OCI-LY1 (cell line): ENCODE measurements around the gene RYR1.
"Not testable (repeated sequence)": the region's sequence is repeated elsewhere in the genome, so short reads cannot be mapped to it uniquely, and the experiment has no call there.

ENCODE experiments used
- H2AFZ ChIP-seq: fragments of 200-600 bp; sonication (generic), shearing (Covaris generic); 2 replicates; pipeline ENCODE4 v1.6.0; 2014; ENCODE audit warnings: antibody characterized with exemption, mild to moderate bottlenecking, low read length
- H3F3A ChIP-seq: fragments of 200-600 bp; sonication (generic), shearing (Covaris generic); 2 replicates; pipeline ENCODE4 v1.6.0; 2014; ENCODE audit warnings: mild to moderate bottlenecking, antibody characterized with exemption, low read length, moderate library complexity; ENCODE audit not compliant: insufficient read depth
- H3K27ac ChIP-seq: fragments of 200-600 bp; sonication (generic); 2 replicates; pipeline ENCODE4 v1.5.1; 2014; ENCODE audit warnings: low read length, mixed run types, mild to moderate bottlenecking, low read depth; ENCODE audit not compliant: poor library complexity, severe bottlenecking
- H3K27me3 ChIP-seq: fragments of 200-600 bp; sonication (generic); 2 replicates; pipeline ENCODE4 v1.6.0; 2014; ENCODE audit warnings: antibody characterized with exemption, mild to moderate bottlenecking, low read length, moderate library complexity; ENCODE audit not compliant: insufficient read depth
- H3K36me3 ChIP-seq: fragments of 200-600 bp; sonication (generic); 2 replicates; pipeline ENCODE4 v1.6.1; 2014; ENCODE audit warnings: mild to moderate bottlenecking, antibody characterized with exemption, low read length, moderate library complexity, mixed read lengths; ENCODE audit not compliant: insufficient read depth
- H3K4me1 ChIP-seq: fragments of 200-600 bp; sonication (generic); 2 replicates; pipeline ENCODE4 v1.5.1; 2014; ENCODE audit warnings: mild to moderate bottlenecking, low read length, moderate library complexity; ENCODE audit not compliant: insufficient read depth, severe bottlenecking
- H3K4me2 ChIP-seq: fragments of 200-600 bp; sonication (generic), shearing (Covaris generic); 2 replicates; pipeline ENCODE4 v1.6.1; 2014; ENCODE audit warnings: low read length
- H3K4me3 ChIP-seq: fragments of 200-600 bp; sonication (generic); 2 replicates; pipeline ENCODE4 v1.5.1; 2014; ENCODE audit warnings: low read length, low read depth, mild to moderate bottlenecking, mixed read lengths; ENCODE audit not compliant: poor library complexity, severe bottlenecking
- H3K79me2 ChIP-seq: fragments of 200-600 bp; shearing (Covaris generic); 2 replicates; pipeline ENCODE4 v1.6.1; 2016; ENCODE audit warnings: mixed run types, low read length, mixed read lengths; ENCODE audit not compliant: insufficient read depth
- H3K9ac ChIP-seq: fragments of 200-600 bp; sonication (generic), shearing (Covaris generic); 2 replicates; pipeline ENCODE4 v1.6.1; 2014; ENCODE audit warnings: mild to moderate bottlenecking, low read length, mixed read lengths
- H3K9me2 ChIP-seq: fragments of 200-600 bp; sonication (generic), shearing (Covaris generic); 2 replicates; pipeline ENCODE4 v1.6.1; 2014; ENCODE audit warnings: low read depth, mild to moderate bottlenecking, low read length, mixed read lengths
- H3K9me3 ChIP-seq: fragments of 200-600 bp; shearing (Covaris generic); 2 replicates; pipeline ENCODE4 v1.6.1; 2014; ENCODE audit warnings: low read length, mixed read lengths
- H4K20me1 ChIP-seq: fragments of 200-600 bp; sonication (generic), shearing (Covaris generic); 2 replicates; pipeline ENCODE4 v1.6.0; 2016; ENCODE audit warnings: mild to moderate bottlenecking, low read length; ENCODE audit not compliant: insufficient read depth
- EZH2 ChIP-seq: fragments of 200-600 bp; sonication (generic), shearing (Covaris generic); IDR thresholded peaks from 2 replicates; pipeline ENCODE4 v1.8.0; 2017; ENCODE audit warnings: borderline replicate concordance, mixed run types, mild to moderate bottlenecking, antibody characterized with exemption, low read length, moderate library complexity, mixed read lengths
- TF ChIP-seq, protein P1 (sequence below): fragments of 200-600 bp; sonication (generic), shearing (Covaris generic); IDR thresholded peaks from 2 replicates; pipeline ENCODE4 v1.5.1; 2017; ENCODE audit warnings: mild to moderate bottlenecking, antibody characterized with exemption, low read length, moderate library complexity, mixed read lengths

RYR1 gene

DNA sequence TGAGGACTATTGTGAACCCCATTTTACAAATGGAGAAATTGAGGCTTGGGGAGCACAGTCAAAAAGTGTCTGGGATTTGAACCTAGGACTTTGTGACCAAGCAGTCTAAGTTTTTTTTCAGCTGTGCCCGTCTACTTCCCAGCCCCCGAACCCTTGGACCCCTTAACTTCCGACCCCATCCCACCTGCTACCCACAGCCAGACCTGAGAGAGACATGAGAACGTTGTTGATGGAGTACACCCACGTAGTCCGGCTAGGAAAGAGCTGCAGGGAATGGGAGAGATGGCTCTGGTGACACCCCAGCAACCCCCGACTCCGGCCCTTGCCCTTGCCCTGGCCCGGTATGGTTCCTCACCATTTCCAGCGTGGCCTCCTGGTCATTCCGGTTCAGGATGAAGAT, 166.2 kb downstream of the RYR1 start:
- Histone ChIP-seq H3K4me1 (no peaks in the 10 kb centered on the region), H3K27me3 (no peaks in the 10 kb centered on the region), H3F3A (no peaks in the 10 kb centered on the region), H3K4me3 (no peak overlapping the region), H3K36me3 (peaks cover 61% of the 10 kb centered on the region), H3K27ac (no peak overlapping the region), H2AFZ (no peak overlapping the region), H3K9ac (no peak overlapping the region), H3K4me2 (no peak overlapping the region), H4K20me1 (no peaks in the 10 kb centered on the region), H3K9me3 (no peaks in the 10 kb centered on the region), H3K9me2 (no peaks in the 10 kb centered on the region), H3K79me2 (no peaks in the 10 kb centered on the region)
- TF ChIP-seq, protein P1, sequence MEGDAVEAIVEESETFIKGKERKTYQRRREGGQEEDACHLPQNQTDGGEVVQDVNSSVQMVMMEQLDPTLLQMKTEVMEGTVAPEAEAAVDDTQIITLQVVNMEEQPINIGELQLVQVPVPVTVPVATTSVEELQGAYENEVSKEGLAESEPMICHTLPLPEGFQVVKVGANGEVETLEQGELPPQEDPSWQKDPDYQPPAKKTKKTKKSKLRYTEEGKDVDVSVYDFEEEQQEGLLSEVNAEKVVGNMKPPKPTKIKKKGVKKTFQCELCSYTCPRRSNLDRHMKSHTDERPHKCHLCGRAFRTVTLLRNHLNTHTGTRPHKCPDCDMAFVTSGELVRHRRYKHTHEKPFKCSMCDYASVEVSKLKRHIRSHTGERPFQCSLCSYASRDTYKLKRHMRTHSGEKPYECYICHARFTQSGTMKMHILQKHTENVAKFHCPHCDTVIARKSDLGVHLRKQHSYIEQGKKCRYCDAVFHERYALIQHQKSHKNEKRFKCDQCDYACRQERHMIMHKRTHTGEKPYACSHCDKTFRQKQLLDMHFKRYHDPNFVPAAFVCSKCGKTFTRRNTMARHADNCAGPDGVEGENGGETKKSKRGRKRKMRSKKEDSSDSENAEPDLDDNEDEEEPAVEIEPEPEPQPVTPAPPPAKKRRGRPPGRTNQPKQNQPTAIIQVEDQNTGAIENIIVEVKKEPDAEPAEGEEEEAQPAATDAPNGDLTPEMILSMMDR, result no peak
- TF ChIP-seq EZH2, result no peak

DNA sequence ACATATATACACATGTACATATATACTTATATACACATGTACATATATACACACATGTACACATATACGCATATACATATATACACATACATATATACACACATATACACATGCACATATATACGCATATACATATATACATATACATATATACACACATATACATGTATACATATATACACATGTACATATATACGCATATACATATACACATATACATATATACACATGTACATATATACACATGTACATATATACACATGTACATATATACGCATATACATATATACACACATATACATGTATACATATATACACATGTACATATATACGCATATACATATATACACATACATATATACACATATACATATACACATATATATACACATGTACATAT, 169.4 kb downstream of the RYR1 start:
- not testable (repeated sequence) for H3K27ac ChIP-seq, H2AFZ ChIP-seq, H3K27me3 ChIP-seq, H4K20me1 ChIP-seq, H3K79me2 ChIP-seq, H3K9ac ChIP-seq, H3K4me2 ChIP-seq, H3K4me1 ChIP-seq, H3K9me3 ChIP-seq, H3K9me2 ChIP-seq, H3K4me3 ChIP-seq, H3F3A ChIP-seq
- peaks cover 67% of the 10 kb centered on the region for H3K36me3 ChIP-seq

GRCh38 chr19:38606131-38606530, 172.6 kb downstream of the RYR1 start:
- Histone ChIP-seq H3K9ac (no peak overlapping the region), H3K4me2 (no peak overlapping the region), H3K4me3 (no peak overlapping the region), H3K79me2 (no peaks in the 10 kb centered on the region), H2AFZ (no peak overlapping the region), H3F3A (no peaks in the 10 kb centered on the region), H3K27me3 (no peaks in the 10 kb centered on the region), H3K36me3 (peaks cover 82% of the 10 kb centered on the region), H3K4me1 (no peaks in the 10 kb centered on the region), H3K9me3 (no peaks in the 10 kb centered on the region), H4K20me1 (no peaks in the 10 kb centered on the region), H3K27ac (no peak overlapping the region), H3K9me2 (no peaks in the 10 kb centered on the region)
- TF ChIP-seq, protein P1, result no peak
- no peak for TF ChIP-seq EZH2

- Histone ChIP-seq H3K27ac (no peak overlapping the region), H3K9ac (no peak overlapping the region), H4K20me1 (no peaks in the 10 kb centered on the region), H3K4me3 (no peak overlapping the region), H3K9me3 (no peaks in the 10 kb centered on the region), H3K27me3 (no peaks in the 10 kb centered on the region), H3K4me1 (peaks cover 26% of the 10 kb centered on the region), H3K4me2 (peak overlapping the region; percentile 8; the same call in 1 of the 2 replicates), H2AFZ (no peak overlapping the region), H3K79me2 (peaks cover 16% of the 10 kb centered on the region), H3F3A (no peaks in the 10 kb centered on the region), H3K9me2 (no peaks in the 10 kb centered on the region), H3K36me3 (peaks cover 51% of the 10 kb centered on the region)
- TF ChIP-seq EZH2, result no peak
- TF ChIP-seq, protein P1, result no peak
Measured at GRCh38 chr19:38614289-38614688, 180.8 kb downstream of the RYR1 start.
